NCI-H774 (cell line): ENCODE data around the gene MRPS16.

ENCODE experiments used
- DNase-seq: peaks from one replicate; lab custom pipeline; 2025; lab: John Stamatoyannopoulos, UW

Gene MRPS16

DNA sequence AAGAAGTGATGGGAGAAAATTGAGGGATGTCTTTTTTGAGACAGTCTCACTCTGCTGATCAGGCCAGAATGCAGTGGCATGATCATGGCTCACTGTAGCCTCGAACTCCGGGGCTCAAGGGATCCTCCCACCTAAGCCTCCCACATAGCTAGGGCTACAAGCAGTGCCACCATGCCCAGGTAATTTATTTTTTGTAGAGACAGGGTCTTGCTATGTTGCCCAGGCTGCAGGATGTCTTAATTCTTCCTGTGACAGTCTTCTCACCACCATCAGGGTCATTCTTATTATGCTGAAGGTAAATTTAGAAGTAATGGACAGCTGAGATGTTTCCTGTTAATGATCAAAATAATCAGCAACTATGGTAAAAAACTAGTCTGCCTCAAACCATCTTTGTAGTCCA, 12.5 kb downstream of the MRPS16 start:
- no peak for DNase-seq

DNA sequence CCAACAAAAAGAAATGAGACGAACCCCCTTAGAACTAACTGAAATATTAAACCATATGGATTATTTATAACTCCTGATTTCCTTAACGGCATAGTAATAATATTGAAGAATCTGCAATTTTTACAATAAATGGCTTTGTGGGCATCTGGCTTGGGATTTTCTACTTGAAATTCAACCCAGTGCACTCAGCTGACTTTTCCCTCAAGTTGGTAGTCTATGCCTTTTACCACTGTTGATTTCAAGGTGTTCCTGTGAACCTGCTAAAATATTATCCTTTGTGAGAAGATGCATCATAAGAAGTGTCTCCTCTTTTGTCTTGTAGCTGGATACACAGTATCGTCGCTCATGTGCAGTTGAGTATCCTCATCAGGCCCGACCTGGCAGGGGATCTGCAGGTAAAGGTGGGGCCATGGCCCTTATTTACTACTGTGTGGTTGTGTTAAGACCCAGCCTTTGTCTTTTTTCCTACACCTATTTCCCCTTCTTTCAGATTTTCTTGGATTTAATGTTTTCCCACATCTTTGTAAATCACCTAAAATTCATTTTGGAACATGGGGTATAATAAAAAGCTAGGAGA, 13.4 kb downstream of the MRPS16 start:
- no peak for DNase-seq

DNA sequence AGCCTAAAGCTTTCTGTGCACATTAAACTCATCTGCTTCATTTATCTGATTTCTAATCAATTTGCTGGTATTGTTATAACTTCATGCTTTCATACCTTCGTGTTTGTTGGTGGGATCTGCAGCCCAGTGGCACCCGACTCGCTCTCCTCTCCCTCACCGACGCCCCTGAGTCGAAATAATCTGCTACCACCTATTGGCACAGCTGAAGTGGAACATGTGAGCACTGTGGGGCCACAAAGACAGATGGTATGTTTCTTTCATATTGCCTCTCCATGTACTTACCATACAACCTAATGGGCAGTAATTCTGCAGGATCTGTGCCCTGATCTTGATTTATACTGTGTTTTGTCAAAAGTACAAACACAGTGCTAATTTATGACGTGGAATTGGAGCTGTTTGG, 17.7 kb downstream of the MRPS16 start:
- DNase-seq = no peak

DNA sequence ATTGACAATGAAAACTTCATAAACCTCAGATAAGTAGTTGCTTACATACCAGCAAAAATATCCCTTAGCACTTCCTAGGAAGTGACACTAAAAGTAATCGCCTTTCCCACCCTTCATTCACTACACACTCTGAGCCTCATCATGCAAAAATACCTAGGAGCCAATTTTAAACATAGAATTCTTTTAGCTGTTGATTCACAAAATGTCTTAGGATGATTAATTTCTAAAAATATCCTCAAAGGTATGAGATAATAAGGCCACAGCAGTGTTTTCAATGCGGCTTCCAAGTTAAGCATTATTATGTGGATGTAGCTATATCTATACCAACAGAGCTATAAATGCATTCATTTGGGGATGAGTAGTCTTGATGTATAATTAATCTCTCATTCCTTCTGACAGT, 18.6 kb downstream of the MRPS16 start:
- no peak for DNase-seq

DNA sequence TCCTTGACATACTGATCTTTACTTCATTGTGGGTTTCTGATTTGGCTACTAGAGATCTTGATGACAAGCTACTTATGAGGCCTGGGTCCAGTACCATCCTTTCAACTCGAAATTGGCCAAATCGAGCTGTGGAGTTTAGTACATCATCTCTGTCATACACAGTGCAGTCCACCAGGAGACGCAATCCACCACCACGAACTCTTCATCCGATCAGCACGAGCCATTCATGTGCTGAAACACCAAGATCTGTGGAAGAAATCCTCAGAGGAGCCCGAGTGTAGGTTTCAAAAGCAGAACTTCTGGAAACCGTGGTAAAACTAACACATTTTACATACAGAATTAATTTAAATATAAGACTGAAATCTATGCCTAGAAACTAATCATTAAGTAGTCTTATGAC, 19.6 kb downstream of the MRPS16 start:
- DNase-seq = no peak

DNA sequence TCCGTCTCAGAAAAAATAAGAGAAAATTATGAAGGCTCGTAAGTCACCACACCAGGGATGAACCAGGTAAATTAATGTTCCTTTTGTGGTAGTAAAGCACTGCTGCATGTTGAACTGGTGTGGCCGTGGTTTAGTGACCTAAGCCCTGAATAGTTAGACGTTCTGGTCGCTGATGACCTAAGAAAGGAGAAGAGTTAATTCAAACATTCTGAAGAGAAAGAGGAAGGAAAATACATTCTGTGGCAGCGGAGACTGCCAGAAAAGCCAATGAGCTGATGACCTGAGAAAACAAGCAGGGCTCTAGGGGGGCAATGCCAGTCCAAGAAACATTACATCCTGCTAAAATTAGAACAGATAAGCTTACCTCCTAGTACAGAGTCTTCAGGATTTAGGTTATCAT, 22.9 kb downstream of the MRPS16 start:
- no peak for DNase-seq

DNA sequence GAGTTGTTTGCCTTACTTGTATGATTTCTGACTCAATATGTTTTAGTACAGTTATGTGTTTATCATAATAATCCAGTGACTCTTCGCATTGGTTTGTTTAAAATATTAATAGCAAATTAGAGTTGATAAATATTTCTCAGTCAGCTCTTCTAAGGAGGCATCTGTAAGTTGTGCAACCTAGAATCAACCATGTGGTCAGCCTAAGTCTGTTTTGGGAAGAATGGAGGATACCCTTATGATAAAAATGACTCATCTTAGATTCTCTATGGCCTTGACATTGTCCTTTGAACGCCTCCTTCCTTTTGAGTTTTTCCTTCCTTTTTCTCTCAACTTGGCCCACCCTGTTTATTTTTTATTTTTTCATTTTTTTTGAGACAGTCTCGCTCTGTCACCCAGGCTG, 24.2 kb downstream of the MRPS16 start:
- DNase-seq = no peak

DNA sequence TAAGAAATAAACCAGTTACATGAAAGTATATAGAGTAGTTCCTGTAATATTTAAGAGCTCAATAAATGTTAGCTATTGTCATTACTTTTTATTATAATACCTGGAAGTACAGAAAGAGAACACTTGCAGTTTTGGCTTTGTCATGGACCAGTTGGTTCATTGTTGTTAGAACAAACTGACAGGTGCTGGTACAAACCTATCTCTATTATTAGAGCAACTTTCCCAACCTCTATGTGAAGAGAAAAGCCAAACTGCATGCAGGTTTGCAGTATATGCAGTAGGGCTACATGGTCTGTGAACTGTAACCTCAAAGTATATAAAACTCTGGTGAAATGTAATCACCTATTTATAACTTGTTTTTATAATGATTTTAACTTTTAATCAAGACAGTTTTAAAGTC, 25.8 kb downstream of the MRPS16 start:
- DNase-seq = no peak

DNA sequence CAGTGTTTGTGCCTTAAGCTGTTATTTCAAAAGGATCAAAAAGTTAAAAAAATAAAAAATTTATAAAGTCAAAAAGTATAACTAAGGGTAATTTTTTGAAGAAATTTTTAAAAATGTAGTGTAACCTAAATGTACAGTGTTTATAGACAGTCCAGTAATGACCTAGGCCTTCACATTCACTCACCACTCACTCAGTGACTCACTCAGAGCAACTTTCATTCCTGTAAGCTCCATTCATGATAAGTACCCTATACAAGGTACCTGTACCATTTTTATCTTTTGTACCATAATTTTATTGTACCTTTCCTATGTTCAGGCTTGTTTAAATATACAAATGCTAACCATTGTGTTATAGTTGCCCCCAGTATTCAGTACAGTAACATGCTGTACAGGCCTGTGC, 26.9 kb downstream of the MRPS16 start:
- DNase-seq = no peak

DNA sequence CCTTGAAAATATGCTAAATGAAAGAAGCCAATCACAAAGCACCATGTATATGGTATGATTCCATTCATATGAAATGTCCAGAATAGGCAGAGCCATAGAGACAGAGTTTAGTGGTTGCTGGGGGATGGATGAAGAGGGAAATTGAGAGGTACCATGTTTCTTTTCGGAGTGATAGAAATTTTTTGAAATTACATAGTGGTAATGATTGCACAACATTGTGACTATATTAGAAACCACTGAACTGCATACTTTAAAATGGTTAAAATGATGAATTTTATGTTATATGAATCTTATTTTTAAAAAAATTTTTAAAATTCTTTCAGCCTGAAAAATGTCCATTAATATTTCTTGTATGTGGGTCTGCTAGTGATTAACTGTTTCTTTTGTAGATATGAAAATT, 31.5 kb downstream of the MRPS16 start:
- DNase-seq = no peak

DNA sequence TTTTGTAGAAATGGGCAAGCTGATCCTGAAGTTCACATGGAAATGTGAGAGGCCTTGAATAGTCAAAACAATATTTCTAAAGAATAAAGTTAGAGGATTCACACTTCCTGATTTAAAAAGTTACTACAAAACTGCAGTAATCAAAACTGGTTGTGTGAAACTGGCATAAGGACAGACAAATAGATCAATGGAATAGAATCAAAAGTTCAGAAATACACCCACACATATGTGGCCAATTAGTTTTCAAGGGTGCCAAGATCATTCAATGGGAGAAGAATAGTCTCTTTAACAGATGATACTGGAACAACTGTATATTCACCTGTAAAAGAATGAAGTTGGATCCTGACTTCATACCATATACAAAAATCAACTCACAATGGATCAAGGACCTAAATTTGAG, 33.1 kb downstream of the MRPS16 start:
- no peak for DNase-seq

DNA sequence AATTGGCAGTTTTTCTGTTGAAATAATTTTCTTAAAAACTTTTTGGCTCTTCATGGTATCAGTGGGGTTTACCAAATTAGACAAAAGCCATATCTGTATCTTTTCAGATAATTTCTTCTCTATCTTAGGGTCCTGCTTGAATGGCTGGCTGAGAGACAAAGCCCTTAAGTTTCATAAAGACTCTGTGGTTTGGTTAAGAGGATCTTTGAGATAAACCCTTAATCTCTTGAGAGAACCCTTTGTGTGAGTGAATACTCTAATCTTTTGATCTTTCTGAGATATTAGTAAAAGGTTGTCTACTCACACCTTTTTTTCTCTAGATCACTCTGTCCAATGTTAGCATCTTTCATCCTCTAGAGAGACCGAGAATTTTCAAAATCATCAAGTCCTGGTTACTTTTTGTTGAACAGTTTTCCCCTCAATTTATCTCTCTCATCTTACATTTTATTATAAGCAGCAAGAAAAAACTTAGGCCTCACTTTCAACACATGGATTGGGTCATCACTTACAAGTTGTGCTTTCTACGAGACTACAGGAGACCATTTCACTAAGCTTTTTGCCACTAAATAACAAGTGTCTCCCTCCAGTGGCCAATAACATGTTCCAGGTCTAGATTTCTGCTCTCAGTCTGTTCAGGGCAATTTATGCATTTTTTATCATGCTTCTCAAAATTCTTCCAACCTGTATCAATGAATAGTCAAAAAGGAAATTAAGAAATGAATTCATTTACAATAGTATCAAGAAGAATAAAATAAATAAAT, 33.8 kb downstream of the MRPS16 start:
- DNase-seq = no peak

DNA sequence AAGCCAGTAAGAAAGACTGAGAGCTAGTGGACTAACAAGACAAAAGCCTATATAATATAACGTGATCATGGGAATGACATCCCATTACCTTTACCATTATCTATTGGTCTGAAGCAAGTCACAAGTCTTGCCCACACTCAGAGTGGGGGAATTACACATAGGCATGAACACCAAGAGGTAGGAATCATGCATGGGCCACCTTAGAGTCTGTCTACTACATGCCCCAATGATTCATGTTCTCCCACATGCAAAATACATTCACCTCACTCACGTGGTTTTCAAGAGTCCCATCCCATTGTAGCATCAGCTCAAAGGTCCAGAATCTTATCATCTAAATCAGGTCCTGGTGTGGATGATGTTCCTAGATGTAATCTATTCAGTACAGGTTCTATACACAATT, 34.8 kb downstream of the MRPS16 start:
- DNase-seq = no peak

DNA sequence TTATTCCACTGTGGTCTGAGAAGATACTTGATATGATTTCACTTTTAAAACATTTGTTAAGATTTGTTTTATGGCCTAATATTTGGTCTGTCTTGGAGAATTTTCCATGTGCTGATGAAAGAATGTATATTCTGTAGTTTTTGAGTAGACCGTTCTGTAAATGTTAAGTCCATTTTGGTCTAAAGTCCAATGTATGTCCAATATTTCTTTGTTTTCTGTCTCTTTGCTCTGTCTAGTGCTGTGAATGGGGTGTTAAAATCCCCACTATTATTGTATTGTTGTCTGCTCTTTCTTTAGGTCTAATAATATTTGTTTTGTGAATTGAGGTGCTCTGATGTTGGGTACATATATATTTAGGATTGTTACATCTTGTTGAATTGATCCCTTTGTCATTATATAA, 36.7 kb downstream of the MRPS16 start:
- no peak for DNase-seq

DNA sequence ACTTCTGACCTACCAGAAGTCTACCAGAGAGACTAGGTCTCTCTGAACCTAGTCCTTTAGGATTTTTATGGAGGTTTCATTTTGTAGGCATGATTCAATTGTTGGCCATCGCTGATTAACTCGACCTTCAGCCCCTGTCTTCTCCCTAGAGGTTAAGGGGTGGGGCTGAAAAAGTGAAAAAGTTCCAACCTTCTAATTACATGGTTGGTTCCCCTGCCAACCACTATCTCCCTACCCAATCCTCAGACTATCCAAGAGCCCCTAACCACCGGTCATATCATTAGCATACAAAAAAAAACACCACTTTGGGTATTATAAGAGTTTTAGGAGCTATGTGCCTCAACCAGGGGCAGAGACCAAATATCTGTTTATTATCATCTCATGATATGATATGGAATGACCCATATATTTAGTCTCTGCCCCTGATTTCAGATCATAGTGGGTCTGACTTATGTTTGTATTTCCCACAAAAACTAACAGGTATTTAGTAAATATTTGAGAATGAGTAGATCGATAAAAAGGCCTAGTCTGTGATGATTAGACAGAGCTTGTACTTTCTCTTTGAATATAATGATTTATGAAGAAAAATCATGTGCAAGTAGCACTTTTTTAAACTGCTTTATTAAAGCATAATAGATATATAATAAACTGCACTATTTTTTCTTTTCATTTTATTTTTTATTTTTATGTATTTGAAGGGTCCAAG, 41.2 kb downstream of the MRPS16 start:
- no peak for DNase-seq

DNA sequence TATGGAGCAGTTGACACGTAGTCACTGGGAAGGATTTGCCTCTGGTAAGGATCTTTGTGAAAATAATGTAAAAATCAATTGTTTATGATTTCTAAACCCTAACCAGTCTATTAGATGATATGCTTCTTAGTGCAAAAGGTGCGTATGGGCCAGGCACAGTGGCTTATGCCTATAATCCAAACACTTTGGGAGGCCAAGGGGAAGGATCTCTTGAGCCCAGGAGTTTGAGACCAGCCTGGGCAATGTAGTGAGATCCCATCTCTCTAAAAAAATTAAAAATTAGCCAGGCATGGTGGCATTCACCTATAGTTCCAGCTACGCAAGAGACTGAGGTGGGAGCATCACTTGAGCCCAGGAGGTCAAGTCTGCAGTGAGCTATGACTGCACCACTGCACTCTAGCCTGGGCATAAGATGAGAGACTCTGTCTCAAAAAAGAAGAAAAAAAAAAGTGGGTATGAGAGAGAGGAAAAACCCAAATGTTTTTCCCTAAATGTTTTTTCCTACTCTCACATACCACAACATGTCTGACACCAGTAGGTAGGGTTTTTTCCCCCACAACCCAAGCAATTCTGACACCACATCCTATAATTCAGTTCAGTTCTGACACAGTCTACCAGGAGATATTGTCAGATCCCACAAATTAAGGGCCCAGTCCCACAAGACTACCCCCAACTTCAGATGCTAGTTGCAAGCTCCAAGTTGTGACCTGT, 41.9 kb downstream of the MRPS16 start:
- DNase-seq = no peak

DNA sequence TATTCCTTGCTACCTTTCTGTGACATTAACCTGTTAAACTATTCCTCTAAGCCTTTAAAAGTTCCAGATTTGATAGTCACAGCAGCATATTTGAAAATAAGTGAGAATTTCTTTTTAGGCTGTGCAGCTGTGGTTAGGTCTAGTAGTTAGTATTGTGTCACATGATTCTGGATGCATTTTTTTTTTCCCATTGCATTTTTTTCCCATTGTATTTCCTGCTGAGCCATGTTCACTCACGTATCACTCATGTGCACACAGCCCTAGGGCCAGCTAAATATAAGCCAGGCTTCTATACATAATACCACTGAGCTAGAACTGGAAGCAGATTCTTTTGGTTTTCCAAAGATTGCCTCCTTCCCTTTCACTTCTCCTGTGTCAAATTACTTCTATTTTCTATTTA, 42.7 kb downstream of the MRPS16 start:
- no peak for DNase-seq

DNA sequence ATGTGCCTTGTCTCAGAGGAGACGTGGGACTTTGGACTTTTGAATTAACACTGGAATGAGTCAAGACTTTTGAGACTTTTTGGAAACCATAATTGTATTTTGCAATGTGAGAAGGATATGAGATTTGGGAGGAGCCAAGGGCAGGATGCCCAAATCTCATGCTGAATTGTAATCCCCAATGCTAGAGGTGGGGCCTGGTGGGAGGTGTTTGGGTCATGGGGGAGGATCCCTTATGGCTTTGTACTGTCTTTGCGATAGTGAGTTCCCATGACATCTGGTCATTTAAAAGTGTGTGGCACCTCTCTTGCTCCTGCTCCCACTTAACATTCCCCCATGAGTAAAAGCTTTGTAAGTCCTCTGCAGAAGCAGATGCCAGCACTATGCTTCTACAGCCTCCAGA, 44.6 kb downstream of the MRPS16 start:
- no peak for DNase-seq

DNA sequence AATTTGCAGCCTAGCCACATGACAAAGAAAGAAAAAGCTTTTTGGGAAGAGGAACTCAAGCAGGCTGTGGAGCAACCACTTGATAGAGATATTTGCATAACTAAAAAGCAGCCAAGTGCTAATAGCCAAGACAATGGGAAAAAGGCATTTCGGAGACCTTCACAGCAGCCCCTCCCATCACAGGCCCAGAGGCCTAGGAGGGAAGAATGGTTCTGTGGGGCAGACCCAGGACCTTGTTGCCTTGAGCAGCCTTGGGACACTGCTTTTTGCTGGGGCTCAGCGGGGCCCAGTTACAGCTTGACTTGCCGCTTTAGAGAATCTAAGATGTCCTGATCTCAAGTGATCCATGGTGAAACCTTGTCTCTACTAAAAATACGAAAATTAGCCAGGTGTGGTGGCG, 46.1 kb downstream of the MRPS16 start:
- no peak for DNase-seq

DNA sequence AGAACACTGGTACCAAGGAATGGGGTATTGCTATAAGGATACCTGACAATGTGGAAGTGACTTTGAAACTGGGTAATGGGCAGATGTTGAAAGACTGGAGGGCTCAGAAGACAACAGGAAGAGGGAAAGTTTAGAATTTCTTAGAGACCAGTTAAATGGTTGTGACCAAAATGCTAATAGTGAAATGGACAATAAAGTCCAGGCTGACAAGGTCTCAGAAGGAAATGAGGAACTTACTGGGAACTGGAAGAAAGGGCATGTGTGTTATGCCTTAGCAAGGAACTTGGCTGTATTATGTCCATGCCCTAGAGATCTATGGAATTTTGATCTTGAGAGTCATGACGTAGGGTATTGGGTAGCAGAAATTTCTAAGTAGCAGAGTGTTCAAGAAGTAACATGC, 46.6 kb downstream of the MRPS16 start:
- DNase-seq = no peak

DNA sequence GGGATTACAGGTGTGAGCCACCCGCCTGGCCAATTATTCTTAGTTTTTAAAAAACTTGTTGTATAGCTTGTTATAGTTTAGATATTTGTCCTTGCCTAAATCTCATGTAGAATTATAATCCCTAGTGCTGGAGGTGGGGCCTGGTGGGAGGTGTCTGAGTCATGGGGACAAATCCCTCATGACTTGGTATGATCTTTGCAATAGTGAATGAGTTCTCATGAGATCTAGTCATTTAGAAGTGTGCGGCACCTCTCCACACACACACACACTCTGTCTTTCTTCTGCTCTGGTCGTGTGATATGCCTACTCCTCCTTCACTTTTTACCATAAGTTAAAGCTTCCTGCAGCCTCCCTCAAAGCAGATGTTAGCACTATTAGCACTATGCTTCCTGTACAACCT, 47.4 kb downstream of the MRPS16 start:
- no peak for DNase-seq
